Measurements from ENCODE around the gene CTU2. TPM values are rescaled to one million over a fixed set of nuclear protein-coding genes. Genes with fewer than 3 reads are reported as not detected.

The CTU2 gene
- polyA plus RNA-seq, 1 experiment: 16.9 TPM

GRCh38 chr16:88715312-88716190 lies 9.2 kb downstream of the CTU2 start:
- no peaks in the 10 kb centered on the region for H3K27me3 ChIP-seq (ENCODE audit: control insufficient read depth, insufficient read depth, low read length)
- TF ChIP-seq CTCF (IDR thresholded peaks at IDR 0.05; ENCODE audit: insufficient read depth, low read depth, low read length): no peak
- CTCF ChIA-PET: interaction anchor here (0.6 to 2.5 kb wide), 3 partner anchors 22 to 136 kb away, joined by 3 to 10 read pairs (median 3); no protein-coding TSS in a partner anchor
- DNase-seq (ENCODE audit: low read depth): no peak
- POLR2A ChIA-PET: no interaction called here
- no peak overlapping the region for H3K4me3 ChIP-seq (ENCODE audit: low read depth, low read length)
- peaks cover 51% of the 10 kb centered on the region for H3K36me3 ChIP-seq (ENCODE audit: control insufficient read depth, insufficient read depth, low read length)

- no peak for TF ChIP-seq CTCF (IDR thresholded peaks at IDR 0.05; ENCODE audit: insufficient read depth, low read depth, low read length)
- ChIA-PET POLR2A (no interaction called here), CTCF (interaction anchor here (2.5 kb wide), 1 partner anchor 21 kb away, joined by 10 read pairs; no protein-coding TSS in a partner anchor)
- H3K27me3 ChIP-seq (ENCODE audit: control insufficient read depth, insufficient read depth, low read length): no peaks in the 10 kb centered on the region
- peaks cover 56% of the 10 kb centered on the region for H3K36me3 ChIP-seq (ENCODE audit: control insufficient read depth, insufficient read depth, low read length)
- no peak overlapping the region for H3K4me3 ChIP-seq (ENCODE audit: low read depth, low read length)
- DNase-seq (ENCODE audit: low read depth): no peak
Measured at GRCh38 chr16:88716201-88716600, 9.9 kb downstream of the CTU2 start.

GRCh38 chr16:88716601-88717001 lies 10.3 kb downstream of the CTU2 start:
- ChIA-PET POLR2A (no interaction called here), CTCF (no interaction called here)
- H3K36me3 ChIP-seq (ENCODE audit: control insufficient read depth, insufficient read depth, low read length): peaks cover 60% of the 10 kb centered on the region
- no peak for DNase-seq (ENCODE audit: low read depth)
- H3K27me3 ChIP-seq (ENCODE audit: control insufficient read depth, insufficient read depth, low read length): no peaks in the 10 kb centered on the region
- no peak overlapping the region for H3K4me3 ChIP-seq (ENCODE audit: low read depth, low read length)
- TF ChIP-seq CTCF (IDR thresholded peaks at IDR 0.05; ENCODE audit: insufficient read depth, low read depth, low read length): no peak

- CTCF ChIA-PET: interaction anchor here (1.0 to 3.6 kb wide), 2 partner anchors 11 to 19 kb away, joined by 4 to 14 read pairs; no protein-coding TSS in a partner anchor
- POLR2A ChIA-PET: no interaction called here
- no peak overlapping the region for H3K4me3 ChIP-seq (ENCODE audit: low read depth, low read length)
Measured at GRCh38 chr16:88718178-88718577, 11.9 kb downstream of the CTU2 start.

More at GRCh38 chr16:88718178-88718577, 11.9 kb downstream of the CTU2 start:
- no peak for DNase-seq (ENCODE audit: low read depth)
- TF ChIP-seq CTCF (IDR thresholded peaks at IDR 0.05; ENCODE audit: insufficient read depth, low read depth, low read length): no peak
- Histone ChIP-seq H3K27me3 (ENCODE audit: control insufficient read depth, insufficient read depth, low read length) (no peaks in the 10 kb centered on the region), H3K36me3 (ENCODE audit: control insufficient read depth, insufficient read depth, low read length) (peaks cover 71% of the 10 kb centered on the region)

Data from BJ (cell line).